HL-60 (cell line): ENCODE data around the gene PSMD12.
"Not testable (repeated sequence)": the region's sequence is repeated elsewhere in the genome, so short reads cannot be mapped to it uniquely, and the experiment has no call there.

Experiments
- DNase-seq, 2 experiments: peaks; one replicate each; pipeline ENCODE4 v3.0.0-alpha.2; 2010 to 2020; ENCODE audit warnings: low read depth in 1 of 2, low spot score in 1 of 2
- H3K27ac ChIP-seq: fragments of 250-450 bp; sonication (Bioruptor Pico); replicated peaks from 2 replicates; pipeline ENCODE4 v1.5.1; 2020; ENCODE audit warnings: mild to moderate bottlenecking, moderate library complexity
- H3K27me3 ChIP-seq: fragments of 250-450 bp; sonication (Bioruptor Pico); 2 replicates; pipeline ENCODE4 v1.5.1; 2021; ENCODE audit warnings: mild to moderate bottlenecking, moderate library complexity; ENCODE audit not compliant: insufficient read depth, poor library complexity, severe bottlenecking
- H3K4me3 ChIP-seq: replicated peaks from 2 replicates; pipeline ENCODE4 v1.5.1; 2011; ENCODE audit warnings: mild to moderate bottlenecking, control low read depth, low read length; ENCODE audit not compliant: insufficient read depth
- CTCF ChIP-seq: IDR thresholded peaks from one replicate; pipeline ENCODE4 v1.5.1; 2011; ENCODE audit warnings: low read length, control low read depth, inconsistent platforms; ENCODE audit not compliant: insufficient read depth
- GABPA ChIP-seq: IDR thresholded peaks from 2 replicates; pipeline ENCODE4 v1.6.1; 2012; ENCODE audit warnings: low read depth
- POLR2AphosphoS5 ChIP-seq: IDR thresholded peaks from 2 replicates; pipeline ENCODE4 v1.6.1; 2012; ENCODE audit warnings: low read depth
- REST ChIP-seq: IDR thresholded peaks from 2 replicates; pipeline ENCODE4 v1.6.1; 2012; ENCODE audit warnings: low read depth; ENCODE audit not compliant: insufficient replicate concordance
- SPI1 ChIP-seq: IDR thresholded peaks from 2 replicates; pipeline ENCODE4 v1.6.1; 2012; ENCODE audit warnings: low read depth, mild to moderate bottlenecking, borderline replicate concordance

Gene PSMD12

GRCh38 chr17:67388986-67389385 lies 22.6 kb upstream of the PSMD12 start:
- H3K27me3 ChIP-seq, result no peaks in the 10 kb centered on the region
- no peak for DNase-seq
- no peak overlapping the region for H3K4me3 ChIP-seq
- no peak overlapping the region for H3K27ac ChIP-seq
- TF ChIP-seq POLR2AphosphoS5, result no peak
- no peak for TF ChIP-seq CTCF
- TF ChIP-seq GABPA, result no peak
- no peak for TF ChIP-seq SPI1
- TF ChIP-seq REST, result no peak

- not testable (repeated sequence) for H3K27ac ChIP-seq, DNase-seq, H3K27me3 ChIP-seq, H3K4me3 ChIP-seq
Observed at GRCh38 chr17:67388536-67388935, 22.2 kb upstream of the PSMD12 start.

GRCh38 chr17:67386965-67387551 lies 20.7 kb upstream of the PSMD12 start:
- H3K27ac ChIP-seq, result no peak overlapping the region
- DNase-seq, result peak in 1 of 2 experiments; percentile 50

More at GRCh38 chr17:67386965-67387551, 20.7 kb upstream of the PSMD12 start:
- Histone ChIP-seq H3K4me3 (no peak overlapping the region), H3K27me3 (no peaks in the 10 kb centered on the region)
- TF ChIP-seq GABPA (no peak), SPI1 (no peak), POLR2AphosphoS5 (no peak), REST (no peak), CTCF (peak; percentile 41)
